ENCODE data around the gene MAML2. TPM values are rescaled to one million over a fixed set of nuclear protein-coding genes. Genes with fewer than 3 reads are reported as not detected.
A peak's percentile ranks its signal among the peaks of the same experiment; 100 is the strongest.

MAML2 gene
- total RNA-seq, 1 experiment from 2014 or later: 28.3 TPM

DNA sequence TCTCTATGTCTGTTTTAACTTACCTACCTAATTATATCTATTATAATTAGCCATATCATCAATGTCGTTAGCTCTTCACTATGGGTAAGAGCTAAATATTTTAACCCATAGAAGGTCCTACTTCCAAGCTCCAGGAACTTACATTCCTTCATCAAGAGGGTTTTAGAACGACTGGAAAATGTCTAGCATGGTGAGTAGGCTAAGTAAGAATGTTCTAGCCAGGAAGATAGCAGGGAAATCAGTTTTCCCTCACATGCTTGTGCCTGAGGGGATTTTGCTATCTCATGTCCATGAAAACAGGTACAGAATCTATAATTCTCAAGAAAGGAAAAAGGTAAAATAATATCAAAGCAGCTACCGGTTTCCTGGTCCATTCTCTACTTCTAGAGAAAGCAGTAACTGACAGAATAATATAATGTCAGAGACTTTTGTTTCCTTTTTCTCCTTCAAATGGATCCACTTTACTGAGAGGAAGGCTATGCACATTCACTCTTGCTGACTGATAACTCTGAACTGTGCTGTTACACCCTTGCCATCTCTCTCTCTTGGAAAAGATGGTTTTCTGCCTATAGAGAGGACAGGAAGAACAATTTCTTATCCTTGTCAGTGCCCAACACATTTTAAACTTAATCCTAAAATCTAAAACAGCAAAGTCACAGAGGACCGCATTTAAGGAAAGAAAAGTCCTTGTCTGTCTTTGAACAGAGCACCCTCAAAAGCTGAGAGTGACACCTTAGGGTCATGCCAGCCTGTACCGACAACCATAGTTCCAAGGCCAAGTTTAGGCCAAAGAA is 67.0 kb downstream of the MAML2 start:
- H3K9me3 ChIP-seq (ENCODE audit: insufficient read depth, low read depth): peaks cover 6% of the 10 kb centered on the region; the same call in 1 of the 2 replicates
- POLR2A ChIA-PET (ENCODE audit: unreplicated experiment): interaction anchor here (0.5 to 0.6 kb wide), 3 partner anchors 16 to 66 kb away, joined by 4 to 32 read pairs (median 7); no protein-coding TSS in a partner anchor
- H2AFZ ChIP-seq: no peak overlapping the region
- no peaks in the 10 kb centered on the region for H3K9me2 ChIP-seq (ENCODE audit: insufficient read depth)
- H3K36me3 ChIP-seq (ENCODE audit: low read depth): peaks cover 13% of the 10 kb centered on the region; the same call in 1 of the 2 replicates
- peaks cover 57% of the 10 kb centered on the region for H3F3A ChIP-seq (ENCODE audit: insufficient read depth, low read depth)
- H3K27ac ChIP-seq: peak overlapping the region; percentile 40
- TF ChIP-seq EZH2 (IDR thresholded peaks at IDR 0.05; ENCODE audit: low read depth): no peak
- TF ChIP-seq, protein P1, sequence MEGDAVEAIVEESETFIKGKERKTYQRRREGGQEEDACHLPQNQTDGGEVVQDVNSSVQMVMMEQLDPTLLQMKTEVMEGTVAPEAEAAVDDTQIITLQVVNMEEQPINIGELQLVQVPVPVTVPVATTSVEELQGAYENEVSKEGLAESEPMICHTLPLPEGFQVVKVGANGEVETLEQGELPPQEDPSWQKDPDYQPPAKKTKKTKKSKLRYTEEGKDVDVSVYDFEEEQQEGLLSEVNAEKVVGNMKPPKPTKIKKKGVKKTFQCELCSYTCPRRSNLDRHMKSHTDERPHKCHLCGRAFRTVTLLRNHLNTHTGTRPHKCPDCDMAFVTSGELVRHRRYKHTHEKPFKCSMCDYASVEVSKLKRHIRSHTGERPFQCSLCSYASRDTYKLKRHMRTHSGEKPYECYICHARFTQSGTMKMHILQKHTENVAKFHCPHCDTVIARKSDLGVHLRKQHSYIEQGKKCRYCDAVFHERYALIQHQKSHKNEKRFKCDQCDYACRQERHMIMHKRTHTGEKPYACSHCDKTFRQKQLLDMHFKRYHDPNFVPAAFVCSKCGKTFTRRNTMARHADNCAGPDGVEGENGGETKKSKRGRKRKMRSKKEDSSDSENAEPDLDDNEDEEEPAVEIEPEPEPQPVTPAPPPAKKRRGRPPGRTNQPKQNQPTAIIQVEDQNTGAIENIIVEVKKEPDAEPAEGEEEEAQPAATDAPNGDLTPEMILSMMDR (conservative IDR thresholded peaks at IDR 0.05): no peak
- H4K20me1 ChIP-seq (ENCODE audit: insufficient read depth): no peaks in the 10 kb centered on the region
- H3K4me3 ChIP-seq: no peak overlapping the region
- no peak for DNase-seq
- H3K27me3 ChIP-seq (ENCODE audit: insufficient read depth, low read depth): no peaks in the 10 kb centered on the region
- peaks cover 84% of the 10 kb centered on the region for H3K4me1 ChIP-seq (replicated peaks; ENCODE audit: insufficient read depth)
- no peak overlapping the region for H3K4me2 ChIP-seq
- H3K79me2 ChIP-seq (ENCODE audit: low read depth): peaks cover 91% of the 10 kb centered on the region
- no TSS peak for BruUV-seq (replicated peaks)
- CTCF ChIA-PET: interaction anchor here (0.6 kb wide), 2 partner anchors 51 to 1508 kb away, joined by 3 read pairs; partner anchors contain the start of gene AMOTL1
- intact Hi-C loops (cut with micrococcal nuclease; ENCODE audit: unreplicated experiment): no loop called here

DNA sequence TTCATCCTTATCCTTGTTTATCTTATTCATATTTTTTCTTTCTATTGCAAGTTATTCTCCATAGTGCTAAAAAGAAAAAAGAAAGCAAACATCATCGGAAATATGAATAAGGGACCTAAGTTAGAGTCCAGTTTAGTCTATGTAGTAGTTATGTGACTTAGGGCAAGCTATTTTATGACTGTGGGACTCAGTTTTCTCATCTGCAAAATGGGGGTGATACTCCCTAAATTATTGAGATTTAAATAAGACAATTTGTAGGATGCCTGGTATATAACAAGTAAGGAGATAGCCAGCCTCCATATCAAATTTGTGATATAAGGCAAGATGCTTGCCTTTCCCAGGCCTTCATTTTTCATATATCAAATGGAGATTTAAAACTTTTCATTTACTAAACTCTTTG is 69.5 kb downstream of the MAML2 start:
- Histone ChIP-seq H3K9me2 (ENCODE audit: insufficient read depth) (no peaks in the 10 kb centered on the region), H3K36me3 (ENCODE audit: low read depth) (peaks cover 22% of the 10 kb centered on the region), H3K4me2 (peak overlapping the region; percentile 75), H3K9me3 (ENCODE audit: insufficient read depth, low read depth) (peaks cover 8% of the 10 kb centered on the region; the same call in 1 of the 2 replicates), H3K79me2 (ENCODE audit: low read depth) (peaks cover 78% of the 10 kb centered on the region), H3F3A (ENCODE audit: insufficient read depth, low read depth) (peaks cover 38% of the 10 kb centered on the region), H3K4me1 (replicated peaks; ENCODE audit: insufficient read depth) (peaks cover 61% of the 10 kb centered on the region), H4K20me1 (ENCODE audit: insufficient read depth) (no peaks in the 10 kb centered on the region), H3K27ac (peak overlapping the region; percentile 94), H3K4me3 (peak overlapping the region; percentile 36; the same call in 1 of the 2 replicates), H2AFZ (no peak overlapping the region), H3K27me3 (ENCODE audit: insufficient read depth, low read depth) (no peaks in the 10 kb centered on the region)
- CTCF ChIA-PET: no interaction called here
- no TSS peak for BruUV-seq (replicated peaks)
- TF ChIP-seq, protein P1 (conservative IDR thresholded peaks at IDR 0.05): no peak
- TF ChIP-seq EZH2 (IDR thresholded peaks at IDR 0.05; ENCODE audit: low read depth): no peak
- POLR2A ChIA-PET (ENCODE audit: unreplicated experiment): interaction anchor here (0.7 to 0.9 kb wide), 2 partner anchors 9 to 34 kb away, joined by 3 to 5 read pairs; no protein-coding TSS in a partner anchor
- intact Hi-C loops (cut with micrococcal nuclease; ENCODE audit: unreplicated experiment): loop anchor here (2.0 kb wide), 2 partner anchors 33 to 67 kb away; no protein-coding TSS in a partner anchor
- no peak for DNase-seq

DNA sequence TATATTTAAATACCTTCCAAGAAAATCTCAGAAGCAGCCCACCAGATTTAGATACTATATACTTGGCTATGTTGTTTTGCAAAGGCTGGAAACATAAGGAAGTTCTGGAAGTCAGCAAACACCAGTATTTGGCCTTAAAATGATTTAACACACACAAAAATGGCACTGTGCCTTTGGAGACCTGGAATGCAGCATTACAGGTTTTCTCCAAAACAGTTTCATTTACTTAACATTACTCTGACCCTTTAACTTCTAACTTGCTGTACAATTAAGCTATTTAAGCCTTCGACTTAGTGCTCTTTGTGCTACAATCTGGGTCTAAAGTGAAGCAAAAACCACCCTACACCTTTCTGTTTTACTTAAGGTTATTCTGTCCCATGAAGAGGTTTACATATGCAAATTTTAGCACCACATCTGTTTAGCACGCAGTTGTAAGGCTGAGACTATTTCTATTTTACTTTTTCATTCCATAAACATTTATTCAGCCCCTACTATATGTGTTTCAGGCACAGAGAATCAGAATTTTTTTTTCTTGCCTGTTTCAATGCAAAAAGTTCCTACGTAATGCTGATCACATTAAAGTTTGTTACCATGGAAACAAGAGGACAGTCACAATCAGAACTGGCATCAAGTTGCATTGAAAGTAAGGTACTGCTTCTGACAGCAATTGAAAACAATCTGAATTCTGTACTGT is 70.3 kb downstream of the MAML2 start:
- CTCF ChIA-PET: no interaction called here
- DNase-seq: peak; percentile 43 to 97
- Histone ChIP-seq H3K27me3 (ENCODE audit: insufficient read depth, low read depth) (no peaks in the 10 kb centered on the region), H3K36me3 (ENCODE audit: low read depth) (peaks cover 30% of the 10 kb centered on the region), H4K20me1 (ENCODE audit: insufficient read depth) (no peaks in the 10 kb centered on the region), H3K9me3 (ENCODE audit: insufficient read depth, low read depth) (peaks cover 8% of the 10 kb centered on the region; the same call in 1 of the 2 replicates), H3K27ac (peak overlapping the region; percentile 94), H3K9me2 (ENCODE audit: insufficient read depth) (no peaks in the 10 kb centered on the region), H3K4me3 (peak overlapping the region; percentile 36), H3K4me1 (replicated peaks; ENCODE audit: insufficient read depth) (peaks cover 61% of the 10 kb centered on the region), H3K4me2 (peak overlapping the region; percentile 75), H2AFZ (no peak overlapping the region), H3K79me2 (ENCODE audit: low read depth) (peaks cover 78% of the 10 kb centered on the region), H3F3A (ENCODE audit: insufficient read depth, low read depth) (peaks cover 43% of the 10 kb centered on the region)
- intact Hi-C loops (cut with micrococcal nuclease; ENCODE audit: unreplicated experiment): loop anchor here (2.0 kb wide), 2 partner anchors 34 to 68 kb away; no protein-coding TSS in a partner anchor
- BruUV-seq (replicated peaks): no TSS peak
- POLR2A ChIA-PET (ENCODE audit: unreplicated experiment): interaction anchor here (0.5 to 1.0 kb wide), 4 partner anchors 8 to 70 kb away, joined by 3 to 7 read pairs (median 5); partner anchors contain the start of gene MAML2
- no peak for TF ChIP-seq EZH2 (IDR thresholded peaks at IDR 0.05; ENCODE audit: low read depth)
- TF ChIP-seq, protein P1 (conservative IDR thresholded peaks at IDR 0.05): no peak

Measured in PC-9 (cell line).